ENCODE results near the gene C12orf57. TPM values are rescaled to one million over a fixed set of nuclear protein-coding genes. Genes with fewer than 3 reads are reported as not detected.

C12orf57 gene
- total and polyA plus RNA-seq, 2 of the 13 experiments (the other 11 are each of a cell fraction or from before 2014, with no cell fraction given): 84.0 to 287 TPM

DNA sequence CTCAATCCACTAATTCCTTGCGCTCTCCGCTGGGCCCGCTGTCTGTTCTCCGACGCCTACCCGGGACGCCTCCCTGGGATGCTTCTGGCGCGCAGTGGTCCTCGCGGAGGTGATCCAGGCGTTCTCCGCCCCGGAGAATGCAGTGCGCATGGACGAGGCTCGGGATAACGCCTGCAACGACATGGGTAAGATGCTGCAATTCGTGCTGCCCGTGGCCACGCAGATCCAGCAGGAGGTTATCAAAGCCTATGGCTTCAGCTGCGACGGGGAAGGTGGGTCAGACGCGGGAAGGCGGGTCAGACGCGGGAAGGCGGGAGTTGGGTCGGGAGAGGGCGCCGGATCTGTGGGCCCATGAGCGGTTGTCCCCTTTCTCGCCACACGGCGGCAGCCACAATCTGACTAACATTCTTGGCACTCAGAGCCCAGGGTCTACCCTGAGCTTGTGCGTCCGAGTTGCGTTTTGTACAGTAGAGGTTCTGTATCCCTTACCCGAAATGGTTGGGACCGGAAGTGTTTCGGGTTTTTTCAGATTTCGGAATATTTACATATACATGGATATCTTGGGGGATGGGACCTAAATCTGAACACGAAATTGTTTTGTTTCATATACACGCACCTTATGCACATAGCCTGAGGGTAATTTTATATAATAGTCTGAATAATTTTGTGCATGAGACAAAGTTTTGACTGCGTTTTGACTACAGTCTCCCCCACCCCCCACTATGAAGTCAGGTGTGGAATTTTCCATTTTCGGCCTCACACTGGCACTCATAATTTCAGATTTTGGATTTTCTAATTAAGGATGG is 762 bp downstream of the C12orf57 start (continued):
- TF ChIP-seq ELF1 (CRISPR knock-in tag; IDR thresholded peaks at IDR 0.05): 0 out of 2 replicates have a peak, but pooled peaks have one; percentile 14
- no peak for TF ChIP-seq MLLT10 (CRISPR knock-in tag; IDR thresholded peaks at IDR 0.05)

- peaks cover 38% of the 10 kb centered on the region for H3K4me1 ChIP-seq (ENCODE audit: insufficient read depth, low read length)
- intact Hi-C loops (cut with micrococcal nuclease; ENCODE audit: unreplicated experiment) (loop anchor here (1.0 kb wide), 1 partner anchor 17 kb away; no protein-coding TSS in a partner anchor), in situ Hi-C loops (cut with HindIII; ENCODE audit: extremely low pct_ligation_motif_present, low pct_unique_long_range_greater_than_20kb) (loop anchor here (10.0 kb wide), 1 partner anchor 169 kb away; no protein-coding TSS in a partner anchor)
- H3K79me2 ChIP-seq (ENCODE audit: insufficient read depth, low read length): no peaks in the 10 kb centered on the region
- no peaks in the 10 kb centered on the region for H4K20me1 ChIP-seq (ENCODE audit: insufficient read depth, low read length)
- H2AFZ ChIP-seq (ENCODE audit: low read length): no peak overlapping the region
- peaks cover 0 to 2% of the 10 kb centered on the region in 2 experiments; a peak in 1 of 5 replicates for H3K36me3 ChIP-seq (replicated peaks in 1 of 2; ENCODE audit: control insufficient read depth in 1 of 2, insufficient read depth in 2 of 2, low read length in 2 of 2)
- no peak for ATAC-seq
- no peak for DNase-seq (ENCODE audit: low spot score)
- POLR2A ChIA-PET: interaction anchor here (0.7 to 5.2 kb wide), 32 partner anchors 8 to 562 kb away, joined by 3 to 180 read pairs (median 8); partner anchors contain the start of genes C1R, C1RL, C1S and CDCA3
- no TSS peak for BruUV-seq (replicated peaks)
- no peak for FAIRE-seq
- peak overlapping the region; percentile 52 to 89 (median 61) for H3K4me3 ChIP-seq (replicated peaks in 1 of 3; ENCODE audit: insufficient read depth in 1 of 3, low read depth in 2 of 3, low read length in 3 of 3)
- peak overlapping the region; percentile 92 for H3K4me2 ChIP-seq (ENCODE audit: low read depth, low read length)
- peak overlapping the region; percentile 73 for H3K27ac ChIP-seq (ENCODE audit: extremely low read length, insufficient read depth, low read length)
- no peaks in the 10 kb centered on the region for H3K27me3 ChIP-seq (ENCODE audit: control insufficient read depth in 1 of 2, insufficient read depth in 2 of 2, low read length in 2 of 2)
- H3K9me3 ChIP-seq (ENCODE audit: low read length): no peaks in the 10 kb centered on the region
- CTCF ChIA-PET (ENCODE audit: low intra/inter-chr PET ratio, low total read pairs): interaction anchor here (1.1 to 2.1 kb wide), 3 partner anchors 16 to 97 kb away, joined by 5 to 6 read pairs (median 5); no protein-coding TSS in a partner anchor
- WGBS (ENCODE audit: low lambda C conversion rate): 82% methylated on average over 6 of the region's 11 CpGs
- peak overlapping the region; percentile 69 for H3K9ac ChIP-seq (ENCODE audit: insufficient read depth, low read depth, low read length)
- TF ChIP-seq, protein P1, sequence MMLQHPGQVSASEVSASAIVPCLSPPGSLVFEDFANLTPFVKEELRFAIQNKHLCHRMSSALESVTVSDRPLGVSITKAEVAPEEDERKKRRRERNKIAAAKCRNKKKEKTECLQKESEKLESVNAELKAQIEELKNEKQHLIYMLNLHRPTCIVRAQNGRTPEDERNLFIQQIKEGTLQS (CRISPR knock-in tag; IDR thresholded peaks at IDR 0.05): no peak
- no peak for TF ChIP-seq KDM2A (CRISPR knock-in tag; IDR thresholded peaks at IDR 0.05; ENCODE audit: borderline replicate concordance, low read depth)
- no peak for TF ChIP-seq SP4 (CRISPR knock-in tag; IDR thresholded peaks at IDR 0.05)
- peak; percentile 35; the same call in 1 of the 2 replicates for TF ChIP-seq ZNF274 (CRISPR knock-in tag; IDR thresholded peaks at IDR 0.05)
- no peak for TF ChIP-seq MAF1 (CRISPR knock-in tag; IDR thresholded peaks at IDR 0.05; ENCODE audit: borderline replicate concordance)
- TF ChIP-seq ZBTB4 (CRISPR knock-in tag; IDR thresholded peaks at IDR 0.05; ENCODE audit: borderline replicate concordance): 0 out of 2 replicates have a peak, but pooled peaks have one; percentile 25
- no peak for TF ChIP-seq SNAI1 (CRISPR knock-in tag; IDR thresholded peaks at IDR 0.05; ENCODE audit: borderline replicate concordance)
- TF ChIP-seq FOXJ3 (CRISPR knock-in tag; IDR thresholded peaks at IDR 0.05; ENCODE audit: borderline replicate concordance): no peak
- TF ChIP-seq NR0B2 (CRISPR knock-in tag; IDR thresholded peaks at IDR 0.05): peak; percentile 76
- no peak for TF ChIP-seq ZSCAN31 (CRISPR knock-in tag; IDR thresholded peaks at IDR 0.05; ENCODE audit: low read depth)
- no peak for TF ChIP-seq TCF12 (IDR thresholded peaks at IDR 0.05)
- peak; percentile 56 for TF ChIP-seq TCF12 (CRISPR knock-in tag; IDR thresholded peaks at IDR 0.05)
- peak; percentile 26; the same call in 1 of the 2 replicates for TF ChIP-seq ZFP41 (CRISPR knock-in tag; IDR thresholded peaks at IDR 0.05; ENCODE audit: borderline replicate concordance)
- 0 out of 2 replicates have a peak, but pooled peaks have one; percentile 41 for TF ChIP-seq ZNF550 (CRISPR knock-in tag; IDR thresholded peaks at IDR 0.05; ENCODE audit: borderline replicate concordance)
- TF ChIP-seq NCOA1 (CRISPR knock-in tag; IDR thresholded peaks at IDR 0.05): 0 out of 2 replicates have a peak, but pooled peaks have one; percentile 4
- no peak for TF ChIP-seq ZNF674 (CRISPR knock-in tag; IDR thresholded peaks at IDR 0.05; ENCODE audit: low read depth)
These were observed 1.8 kb downstream of the C12orf57 start for GRCh38 chr12:6945613-6946012.
